ENCODE results near the gene ATP8A2. TPM values are rescaled to one million over a fixed set of nuclear protein-coding genes. Genes with fewer than 3 reads are reported as not detected.

Gene ATP8A2
- total RNA-seq, 4 donors from 2014 or later, result 0.20 to 1.1 (median 0.59) TPM

DNA sequence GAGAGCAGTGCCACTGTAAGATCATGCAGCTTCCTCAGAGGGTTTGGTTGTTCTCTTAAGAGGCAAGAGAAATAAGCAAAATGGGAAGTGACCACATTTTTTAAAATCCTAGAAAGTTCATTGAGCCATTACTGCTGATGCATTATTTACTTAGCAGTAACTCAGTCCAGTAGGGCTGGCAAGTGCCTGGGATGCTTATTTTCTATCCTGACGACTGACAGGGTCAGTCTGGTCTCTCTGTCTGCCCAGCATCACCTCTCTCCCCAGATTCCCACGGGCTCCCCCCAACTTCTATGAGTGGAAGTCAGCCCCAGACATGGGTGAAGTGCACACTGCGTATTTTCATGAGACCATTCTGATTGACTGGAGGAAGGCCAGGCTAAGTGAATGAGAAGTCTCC is 669.7 kb downstream of the ATP8A2 start:
- WGBS, 2 donors (ENCODE audit: low coverage in 1 of 2), result 35 to 58% methylated on average over 2 to 3 of the region's 3 CpGs
- DNase-seq, result no peak
- Histone ChIP-seq H3K36me3 (no peaks in the 10 kb centered on the region), H3K27ac (no peak overlapping the region), H3K4me1 (no peaks in the 10 kb centered on the region), H3K4me3 (no peak overlapping the region), H3K9me3 (no peaks in the 10 kb centered on the region), H3K27me3 (peaks cover 6% of the 10 kb centered on the region)
- intact Hi-C loops (cut with DNase I; ENCODE audit: low total_unique reads) (no loop called here), in situ Hi-C loops (cut with MboI; ENCODE audit: low pct_ligation_motif_present in 1 of 4, low pct_unique_long_range_greater_than_20kb in 1 of 4, low sequenced_read_pairs in 3 of 4) (no loop called here)
- TF ChIP-seq POLR2AphosphoS5 (IDR thresholded peaks at IDR 0.05) (no peak), POLR2A (IDR thresholded peaks at IDR 0.05) (no peak), CTCF (IDR thresholded peaks at IDR 0.05) (no peak), EP300 (IDR thresholded peaks at IDR 0.05; ENCODE audit: low read depth) (no peak)

DNA sequence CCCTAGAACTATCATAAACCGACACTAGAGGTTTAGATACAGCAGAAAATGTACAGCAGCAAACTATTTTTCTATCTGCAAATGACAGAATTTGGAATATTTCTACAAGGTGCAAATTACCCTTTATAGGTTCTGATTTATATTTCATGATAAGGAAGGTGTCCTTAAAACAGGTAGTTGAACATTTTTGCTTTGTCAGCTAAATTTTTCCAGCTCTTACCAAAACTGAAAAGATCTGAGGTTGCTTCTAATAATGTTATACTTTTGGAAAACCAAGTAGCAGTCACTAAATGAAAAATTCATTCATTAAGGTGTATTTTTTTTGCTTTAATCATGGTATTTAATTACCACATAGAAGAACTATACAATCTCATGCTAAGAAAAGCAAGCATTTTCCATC is 671.0 kb downstream of the ATP8A2 start:
- in situ Hi-C loops (cut with MboI; ENCODE audit: low pct_ligation_motif_present in 1 of 4, low pct_unique_long_range_greater_than_20kb in 1 of 4, low sequenced_read_pairs in 3 of 4), result no loop called here
- intact Hi-C loops (cut with DNase I; ENCODE audit: low total_unique reads), result no loop called here
- WGBS, 2 donors (ENCODE audit: low coverage in 1 of 2), result 77 to 88% methylated on average over 1 of the region's 1 CpG
- no peak for DNase-seq
- Histone ChIP-seq H3K27ac (no peak overlapping the region), H3K4me3 (no peak overlapping the region), H3K9me3 (no peaks in the 10 kb centered on the region), H3K4me1 (no peaks in the 10 kb centered on the region), H3K36me3 (no peaks in the 10 kb centered on the region), H3K27me3 (peaks cover 10% of the 10 kb centered on the region)
- TF ChIP-seq POLR2AphosphoS5 (IDR thresholded peaks at IDR 0.05) (no peak), CTCF (IDR thresholded peaks at IDR 0.05) (no peak), POLR2A (IDR thresholded peaks at IDR 0.05) (no peak), EP300 (IDR thresholded peaks at IDR 0.05; ENCODE audit: low read depth) (no peak)

- Histone ChIP-seq H3K27ac (no peak overlapping the region), H3K36me3 (no peaks in the 10 kb centered on the region), H3K4me1 (peaks cover 0 to 8% (median 1%) of the 10 kb centered on the region in 4 donors), H3K9me3 (no peaks in the 10 kb centered on the region), H3K4me3 (no peak overlapping the region), H3K27me3 (peaks cover 33% of the 10 kb centered on the region)
- WGBS, 2 donors (ENCODE audit: low coverage in 1 of 2), result 45 to 61% methylated on average over 2 of the region's 2 CpGs
- no peak for DNase-seq
- TF ChIP-seq CTCF (IDR thresholded peaks at IDR 0.05) (no peak), POLR2A (IDR thresholded peaks at IDR 0.05) (no peak), POLR2AphosphoS5 (IDR thresholded peaks at IDR 0.05) (no peak), EP300 (IDR thresholded peaks at IDR 0.05; ENCODE audit: low read depth) (no peak)
- in situ Hi-C loops (cut with MboI; ENCODE audit: low pct_ligation_motif_present in 1 of 4, low pct_unique_long_range_greater_than_20kb in 1 of 4, low sequenced_read_pairs in 3 of 4), result no loop called here
- intact Hi-C loops (cut with DNase I; ENCODE audit: low total_unique reads), result no loop called here
Observed at GRCh38 chr13:26045142-26045541, 673.4 kb downstream of the ATP8A2 start.

GRCh38 chr13:26046639-26047038 is 674.9 kb downstream of the ATP8A2 start:
- peaks cover 47% of the 10 kb centered on the region for H3K27me3 ChIP-seq
- in situ Hi-C loops (cut with MboI; ENCODE audit: low pct_ligation_motif_present in 1 of 4, low pct_unique_long_range_greater_than_20kb in 1 of 4, low sequenced_read_pairs in 3 of 4), result no loop called here
- peaks cover 0 to 20% (median 13%) of the 10 kb centered on the region in 4 donors for H3K4me1 ChIP-seq
- H3K27ac ChIP-seq, result no peak overlapping the region
- 94 to 100% methylated on average over 2 to 16 of the region's 16 CpGs for WGBS, 2 donors (ENCODE audit: low coverage in 1 of 2)
- intact Hi-C loops (cut with DNase I; ENCODE audit: low total_unique reads), result no loop called here
- no peak for DNase-seq
- H3K9me3 ChIP-seq, result no peaks in the 10 kb centered on the region
- TF ChIP-seq POLR2AphosphoS5 (IDR thresholded peaks at IDR 0.05) (no peak), POLR2A (IDR thresholded peaks at IDR 0.05) (no peak), EP300 (IDR thresholded peaks at IDR 0.05; ENCODE audit: low read depth) (no peak), CTCF (IDR thresholded peaks at IDR 0.05) (no peak)
- no peak overlapping the region for H3K4me3 ChIP-seq
- no peaks in the 10 kb centered on the region for H3K36me3 ChIP-seq

All from transverse colon (tissue), 4 donors.